H1 (cell line): ENCODE measurements around the gene TAF5. TPM values are rescaled to one million over a fixed set of nuclear protein-coding genes. Genes with fewer than 3 reads are reported as not detected.

Experiments used
- CTCF ChIA-PET: fragments of 300-600 bp; sonication (Branson Sonifier 250); formaldehyde crosslinking; loops from one replicate; lab custom pipeline; 2021; ENCODE audit not compliant: partially characterized antibody; lab: Charles Lee
- POLR2A ChIA-PET: fragments of 300-600 bp; sonication (Branson Sonifier 250); formaldehyde crosslinking; loops from one replicate; lab custom pipeline; 2021; ENCODE audit warnings: inconsistent platforms; ENCODE audit not compliant: partially characterized antibody; lab: Charles Lee
- DNase-seq, 2 experiments: peaks; one replicate each; pipeline versions ENCODE4 v3.0.0 to v3.0.0-alpha.2; 2010 to 2022; ENCODE audit warnings: low spot score in 2 of 2, low read depth in 1 of 2, mixed read lengths in 1 of 2
- FAIRE-seq: peaks from 2 replicates; lab custom pipeline; 2011; peaks lifted over from hg19 to GRCh38; lab: Jason Lieb, UNC
- H2AFZ ChIP-seq: 2 replicates; pipeline ENCODE4 v1.8.1; 2012; ENCODE audit warnings: low read length, inconsistent platforms
- H2AK5ac ChIP-seq: 2 replicates; pipeline ENCODE4 v1.6.1; 2013; ENCODE audit warnings: low read depth, low read length
- H2BK120ac ChIP-seq: replicated peaks from 2 replicates; pipeline ENCODE3; 2013; ENCODE audit warnings: low read depth, low read length, inconsistent platforms
- H2BK12ac ChIP-seq: 2 replicates; pipeline ENCODE4 v1.6.1; 2013; ENCODE audit warnings: low read depth, low read length
- H2BK15ac ChIP-seq: 2 replicates; pipeline ENCODE4 v1.6.1; 2013; ENCODE audit warnings: low read length
- H2BK20ac ChIP-seq: 2 replicates; pipeline ENCODE4 v1.6.1; 2013; ENCODE audit warnings: low read length
- H2BK5ac ChIP-seq: 2 replicates; pipeline ENCODE4 v1.6.1; 2013; ENCODE audit warnings: low read depth, low read length
- H3K14ac ChIP-seq: 2 replicates; pipeline ENCODE4 v1.6.1; 2013; ENCODE audit warnings: inconsistent platforms; ENCODE audit not compliant: insufficient read length
- H3K18ac ChIP-seq: 2 replicates; pipeline ENCODE4 v1.6.1; 2013; ENCODE audit warnings: low read length; ENCODE audit errors: extremely low read depth
- H3K23ac ChIP-seq: 2 replicates; pipeline ENCODE4 v1.6.1; 2013; ENCODE audit warnings: inconsistent platforms; ENCODE audit not compliant: insufficient read length
- H3K23me2 ChIP-seq: 2 replicates; pipeline ENCODE4 v1.6.1; 2013; ENCODE audit warnings: low read depth, low read length
- H3K27ac ChIP-seq: 2 replicates; pipeline ENCODE4 v1.6.1; 2011; ENCODE audit warnings: low read depth, low read length, inconsistent platforms
- H3K27me3 ChIP-seq, 4 experiments: replicated peaks in 1 of 4; 1 replicate in 1 of 4; 2 replicates in 3 of 4; pipeline versions ENCODE4 v1.6.1 to v1.8.1; 2011 to 2013; ENCODE audit warnings: low read length in 3 of 4, mild to moderate bottlenecking in 3 of 4, inconsistent platforms in 2 of 4, mixed read lengths in 2 of 4, moderate library complexity in 1 of 4; ENCODE audit not compliant: control insufficient read depth in 3 of 4, insufficient read depth in 3 of 4; ENCODE audit errors: extremely low read depth in 1 of 4
- H3K36me3 ChIP-seq, 4 experiments: 2 replicates each; pipeline versions ENCODE4 v1.6.1 to v1.8.1; 2011 to 2013; ENCODE audit warnings: mild to moderate bottlenecking in 4 of 4, low read length in 3 of 4, moderate library complexity in 2 of 4, control low read depth in 1 of 4, inconsistent platforms in 1 of 4; ENCODE audit not compliant: insufficient read depth in 4 of 4, control insufficient read depth in 2 of 4
- H3K4ac ChIP-seq: replicated peaks from 2 replicates; pipeline ENCODE3; 2013; ENCODE audit warnings: low read length, low read depth, mixed read lengths, inconsistent platforms; ENCODE audit not compliant: insufficient read length
- H3K4me1 ChIP-seq, 4 experiments: replicated peaks in 1 of 4; 1 replicate in 1 of 4; 2 replicates in 3 of 4; pipeline versions ENCODE4 v1.6.1 to v1.8.1; 2011 to 2013; ENCODE audit warnings: low read length in 3 of 4, inconsistent platforms in 2 of 4, mixed read lengths in 1 of 4; ENCODE audit not compliant: insufficient read depth in 4 of 4, control insufficient read depth in 3 of 4
- H3K4me2 ChIP-seq, 2 experiments: 2 replicates each; pipeline versions ENCODE4 v1.6.1 to v1.8.1; 2011 to 2013; ENCODE audit warnings: low read depth in 2 of 2, low read length in 2 of 2, control low read depth in 1 of 2, inconsistent platforms in 1 of 2, mild to moderate bottlenecking in 1 of 2; ENCODE audit not compliant: insufficient read depth in 1 of 2
- H3K4me3 ChIP-seq, 4 experiments: fragments of 200-600, 300-600 bp in 1 of 4; sonication (generic), shearing (Covaris generic), sonication (Bioruptor Twin) in 1 of 4; 2 replicates each; pipeline versions ENCODE4 v1.5.1 to v1.8.1; 2011 to 2016; ENCODE audit warnings: low read length in 4 of 4, low read depth in 3 of 4, control low read depth in 2 of 4, inconsistent platforms in 2 of 4, mild to moderate bottlenecking in 2 of 4, mixed read lengths in 1 of 4, moderate library complexity in 1 of 4; ENCODE audit not compliant: insufficient read depth in 2 of 4; ENCODE audit errors: extremely low read depth in 1 of 4
- H3K56ac ChIP-seq: replicated peaks from 2 replicates; pipeline ENCODE3; 2013; ENCODE audit warnings: low read depth, mild to moderate bottlenecking, mixed read lengths, low read length, inconsistent platforms; ENCODE audit not compliant: insufficient read length
- H3K79me1 ChIP-seq: 2 replicates; pipeline ENCODE4 v1.6.1; 2013; ENCODE audit warnings: low read depth, low read length, control low read depth
- H3K79me2 ChIP-seq, 2 experiments: 2 replicates each; pipeline versions ENCODE4 v1.6.1 to v1.8.1; 2012 to 2013; ENCODE audit warnings: low read length in 2 of 2, mild to moderate bottlenecking in 2 of 2, inconsistent platforms in 1 of 2; ENCODE audit not compliant: insufficient read depth in 2 of 2, control insufficient read depth in 1 of 2
- H3K9ac ChIP-seq, 4 experiments: replicated peaks in 1 of 4; 1 replicate in 1 of 4; 2 replicates in 3 of 4; pipeline versions ENCODE4 v1.6.1 to v1.8.1; 2011 to 2013; ENCODE audit warnings: low read depth in 3 of 4, low read length in 3 of 4, control low read depth in 2 of 4, mild to moderate bottlenecking in 2 of 4, moderate library complexity in 2 of 4, inconsistent platforms in 1 of 4; ENCODE audit errors: extremely low read depth in 1 of 4
- H3K9me3 ChIP-seq, 2 experiments: 2 replicates each; pipeline versions ENCODE4 v1.6.1 to v1.8.1; 2012 to 2013; ENCODE audit warnings: mild to moderate bottlenecking in 2 of 2, moderate library complexity in 2 of 2, control low read depth in 1 of 2, inconsistent platforms in 1 of 2, low read depth in 1 of 2, low read length in 1 of 2, mixed read lengths in 1 of 2; ENCODE audit not compliant: insufficient read depth in 2 of 2
- H4K20me1 ChIP-seq, 2 experiments: replicated peaks in 1 of 2; 2 replicates each; pipeline versions ENCODE3 to v1.8.1; 2011 to 2013; ENCODE audit warnings: inconsistent platforms in 2 of 2, low read length in 2 of 2, mild to moderate bottlenecking in 1 of 2; ENCODE audit not compliant: insufficient read depth in 2 of 2, control insufficient read depth in 1 of 2
- H4K5ac ChIP-seq: 2 replicates; pipeline ENCODE4 v1.6.1; 2013; ENCODE audit warnings: low read length, low read depth, mixed read lengths, inconsistent platforms; ENCODE audit not compliant: insufficient read length
- H4K8ac ChIP-seq: 2 replicates; pipeline ENCODE4 v1.8.0; 2013; ENCODE audit warnings: mild to moderate bottlenecking, moderate library complexity, low read length, inconsistent platforms; ENCODE audit not compliant: insufficient read depth; ENCODE audit errors: extremely low read depth
- H4K91ac ChIP-seq: replicated peaks from 2 replicates; pipeline ENCODE3; 2013; ENCODE audit warnings: low read length, mixed read lengths, inconsistent platforms; ENCODE audit not compliant: insufficient read length
- EZH2 ChIP-seq: fragments of 200-600 bp; sonication (generic); IDR thresholded peaks from 2 replicates; pipeline ENCODE4 v1.7.1; 2012; ENCODE audit warnings: low read depth, mild to moderate bottlenecking, moderate library complexity, low read length, inconsistent platforms; ENCODE audit not compliant: severe bottlenecking
- HDAC2 ChIP-seq, 2 experiments: fragments of 300-600 bp in 1 of 2; sonication (generic) in 1 of 2; IDR thresholded peaks; 2 replicates each; pipeline ENCODE4 v1.6.1; 2011 to 2012; ENCODE audit warnings: low read depth in 2 of 2, low read length in 2 of 2, mild to moderate bottlenecking in 2 of 2, moderate library complexity in 2 of 2, borderline replicate concordance in 1 of 2, inconsistent platforms in 1 of 2
- RBBP5 ChIP-seq: IDR thresholded peaks from 2 replicates; pipeline ENCODE4 v1.7.1; 2012; ENCODE audit warnings: low read depth, mild to moderate bottlenecking, inconsistent platforms, low read length, moderate library complexity, borderline replicate concordance
- RNF2 ChIP-seq: fragments of 200-900, 300-1000 bp; sonication (generic); IDR thresholded peaks from 2 replicates; pipeline ENCODE4 v1.7.1; 2016; ENCODE audit warnings: borderline replicate concordance, low read depth, mild to moderate bottlenecking, antibody characterized with exemption, low read length; ENCODE audit not compliant: poor library complexity, severe bottlenecking; ENCODE audit errors: missing control alignments
- TBP ChIP-seq: IDR thresholded peaks from 2 replicates; pipeline ENCODE4 v1.6.1; 2011; ENCODE audit warnings: low read depth, low read length, improper control_type of control experiment
- WGBS, 2 experiments: shearing (Covaris generic) in 1 of 2; methylation state at CpG; one replicate each; pipeline versions ENCODE4 v1.1.6 to v1.1.7; 2013 to 2015; ENCODE audit warnings: low lambda C conversion rate in 2 of 2, mixed read lengths in 2 of 2, inconsistent platforms in 1 of 2, low coverage in 1 of 2, missing lambda C conversion rate in 1 of 2; ENCODE audit not compliant: insufficient replicate concordance in 2 of 2, insufficient coverage in 1 of 2, insufficient read length in 1 of 2; ENCODE audit errors: extremely low coverage in 1 of 2, missing lambda C conversion rate in 1 of 2; 5-methylcytosine and 5-hydroxymethylcytosine counted together
- polyA plus RNA-seq, 7 experiments: library from polyadenylated mRNA; depleted of rRNA in 3 of 7; stranded (reverse) in 5 of 7; unstranded in 2 of 7; fragments of >200 nt in 5 of 7; fragments of 200-250 nt in 2 of 7; gene quantifications; 1 replicate in 5 of 7; 2 replicates in 1 of 7; 4 replicates in 1 of 7; pipeline versions ENCODE4 v1.2.1 to v1.2.3, GENCODE V29; 2011 to 2013; ENCODE audit warnings: missing spikeins in 2 of 7, mixed read lengths in 2 of 7
- total RNA-seq: library from RNA; stranded (reverse); fragmentation: NEBNext Ultra II Directional; extraction: Animal tissue kit (Norgen Biotek cat#: 25700); gene quantifications from 2 replicates; pipeline ENCODE4 v1.2.1, GENCODE V29; 2021

TAF5 gene
- total and polyA plus RNA-seq, 2 of the 8 experiments (the other 6 are each of a cell fraction or from before 2014, with no cell fraction given): 5.8 to 15.6 TPM

GRCh38 chr10:103417601-103418000 lies 49.8 kb downstream of the TAF5 start:
- Histone ChIP-seq H2BK120ac (no peak overlapping the region), H2AK5ac (no peak overlapping the region), H3K23me2 (no peaks in the 10 kb centered on the region), H3K56ac (no peak overlapping the region), H4K91ac (no peak overlapping the region), H3K4me3 (no peak overlapping the region), H4K5ac (no peak overlapping the region), H2BK20ac (no peak overlapping the region), H3K27ac (no peak overlapping the region), H2BK5ac (no peak overlapping the region), H3K4ac (no peak overlapping the region), H3K14ac (no peak overlapping the region), H2BK12ac (no peak overlapping the region), H4K8ac (no peak overlapping the region), H3K36me3 (peaks cover 58 to 94% (median 89%) of the 10 kb centered on the region in 4 experiments), H3K9me3 (no peaks in the 10 kb centered on the region), H3K4me1 (no peaks in the 10 kb centered on the region), H3K4me2 (no peak overlapping the region), H3K79me1 (no peaks in the 10 kb centered on the region), H3K23ac (no peak overlapping the region), H3K9ac (no peak overlapping the region), H3K18ac (no peak overlapping the region), H2AFZ (no peak overlapping the region), H2BK15ac (no peak overlapping the region), H3K79me2 (no peaks in the 10 kb centered on the region), H3K27me3 (no peaks in the 10 kb centered on the region), H4K20me1 (peaks cover 7 to 9% of the 10 kb centered on the region in 2 experiments)
- CTCF ChIA-PET: interaction anchor here (1.0 to 4.3 kb wide), 12 partner anchors 9 to 71 kb away, joined by 3 to 35 read pairs (median 8); partner anchors contain the start of gene CALHM1
- DNase-seq (no peak), FAIRE-seq (no peak)
- 93% methylated on average over 5 of the region's 5 CpGs; no CpG with 5 or more reads in 1 of the 2 experiments for WGBS, 2 experiments
- POLR2A ChIA-PET: interaction anchor here (1.1 to 2.1 kb wide), 5 partner anchors 10 to 57 kb away, joined by 3 to 5 read pairs (median 3); no protein-coding TSS in a partner anchor
- no peak for TF ChIP-seq RNF2
- no peak for TF ChIP-seq TBP
- no peak for TF ChIP-seq HDAC2 (IDR thresholded peaks at IDR 0.05; ENCODE audit: borderline replicate concordance in 1 of 2, low read depth in 2 of 2, low read length in 2 of 2)
- no peak for TF ChIP-seq RBBP5
- TF ChIP-seq EZH2: no peak
- TF ChIP-seq, all 59 proteins: peak for 0
